GM23338 (cell line): Measurements from ENCODE around the gene NTN4.

Source experiments
- CREB1 ChIP-seq: fragments of 250-450 bp; sonication (Bioruptor Pico); IDR thresholded peaks from 2 replicates; pipeline ENCODE4 v1.5.0; 2020; ENCODE audit warnings: low read depth, mild to moderate bottlenecking, moderate library complexity
- CTCF ChIP-seq, 2 experiments: fragments of 200-600 bp in 1 of 2; sonication (generic) in 1 of 2; conservative IDR thresholded peaks; 2 replicates each; pipeline versions ENCODE4 v1.5.1 to v1.6.1; 2016 to 2017; ENCODE audit warnings: antibody characterized with exemption in 2 of 2, low read depth in 2 of 2, mild to moderate bottlenecking in 2 of 2, moderate library complexity in 1 of 2
- JUNB ChIP-seq: IDR thresholded peaks from one replicate; pipeline ENCODE4 v1.6.1; 2016; ENCODE audit warnings: antibody characterized with exemption; ENCODE audit not compliant: unreplicated experiment
- REST ChIP-seq: IDR thresholded peaks from one replicate; pipeline ENCODE4 v1.6.1; 2018; ENCODE audit warnings: antibody characterized with exemption; ENCODE audit not compliant: unreplicated experiment

GRCh38 chr12:95633049-95633731 is 157.4 kb downstream of the NTN4 start:
- TF ChIP-seq JUNB = no peak
- TF ChIP-seq CTCF (conservative IDR thresholded peaks at IDR 0.05; ENCODE audit: low read depth in 2 of 2) = no peak
- no peak for TF ChIP-seq REST
- TF ChIP-seq CREB1 = no peak
